ENCODE results near the gene DKK1.
A peak's percentile ranks its signal among the peaks of the same experiment; 100 is the strongest.
"Not testable (repeated sequence)": the region's sequence is repeated elsewhere in the genome, so short reads cannot be mapped to it uniquely, and the experiment has no call there.

DKK1 gene

DNA sequence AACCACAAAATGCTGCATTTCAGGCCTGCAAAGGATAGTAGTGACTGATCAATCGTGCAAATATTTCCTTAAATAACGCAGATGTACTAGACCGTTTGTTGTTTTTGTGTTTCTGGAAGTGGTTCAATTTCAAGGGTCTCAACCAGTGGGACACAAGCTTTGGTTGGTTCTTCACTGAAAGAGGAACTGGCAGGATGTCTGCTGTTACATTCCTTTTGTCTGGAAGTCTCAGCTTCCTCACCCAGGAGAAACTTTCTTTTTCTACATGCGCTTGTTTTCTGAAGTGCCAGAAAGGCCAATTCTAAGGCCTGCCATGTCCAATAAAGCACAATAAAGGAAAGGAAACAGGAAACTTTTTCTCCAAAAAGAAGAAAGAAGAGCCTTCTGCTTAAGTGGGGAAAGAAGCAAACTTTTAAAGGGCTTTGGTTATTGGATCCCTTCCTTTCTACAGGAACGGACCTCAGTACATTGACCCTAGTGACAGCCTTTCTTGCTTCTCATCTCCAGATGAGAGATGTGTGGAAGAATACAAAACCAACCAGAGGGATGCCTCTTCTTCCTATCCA lies 4.1 kb downstream of the DKK1 start:
- DNase-seq = peak; percentile 25

DNA sequence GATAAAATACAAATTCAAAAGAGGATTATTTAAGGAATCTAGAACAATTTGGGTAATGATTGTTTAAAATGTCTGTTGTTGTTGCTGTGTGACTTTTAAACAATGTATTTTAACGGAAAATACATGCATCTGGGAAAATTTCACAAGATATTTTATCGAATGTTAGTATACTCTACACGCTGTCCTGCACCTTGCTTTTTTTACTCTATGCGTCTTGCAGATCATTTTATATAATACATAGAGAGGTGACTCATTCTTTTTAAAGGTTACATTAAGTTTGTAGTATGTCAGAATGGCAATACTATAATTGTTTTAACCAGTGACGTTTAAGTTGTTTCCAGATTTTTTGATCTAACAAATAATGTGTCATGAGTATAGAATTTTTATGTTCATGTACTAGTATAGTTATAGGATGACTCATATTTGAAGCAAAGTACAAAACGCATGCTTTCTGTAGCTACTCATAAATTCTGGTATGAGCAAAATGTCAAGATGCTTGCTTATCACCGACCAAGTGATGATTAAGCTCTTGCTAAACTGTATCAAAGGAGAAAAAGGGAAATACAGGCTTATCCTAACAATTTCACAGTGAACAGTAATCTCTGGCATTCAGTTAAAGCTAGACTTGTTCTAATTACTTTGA lies 4.9 kb downstream of the DKK1 start:
- peak; percentile 99 for DNase-seq

DNA sequence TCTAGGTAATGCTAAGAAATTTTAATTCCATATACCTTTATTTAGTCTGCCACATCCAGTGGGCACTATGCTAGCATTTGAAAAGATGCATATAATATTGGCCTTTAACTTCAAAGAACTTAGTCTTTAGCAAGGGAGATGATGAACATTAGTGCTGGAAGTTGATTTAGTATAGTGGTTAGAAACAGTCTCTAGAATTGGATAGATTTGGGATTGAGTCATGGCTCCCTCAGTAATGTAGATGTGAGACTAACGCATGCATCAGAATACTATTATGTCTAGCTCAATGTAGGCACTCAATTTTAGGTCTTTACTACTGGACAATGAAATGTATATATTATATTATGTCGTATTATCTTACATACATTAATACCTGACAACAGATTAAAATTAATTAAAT lies 5.8 kb downstream of the DKK1 start:
- DNase-seq = peak; percentile 48

DNA sequence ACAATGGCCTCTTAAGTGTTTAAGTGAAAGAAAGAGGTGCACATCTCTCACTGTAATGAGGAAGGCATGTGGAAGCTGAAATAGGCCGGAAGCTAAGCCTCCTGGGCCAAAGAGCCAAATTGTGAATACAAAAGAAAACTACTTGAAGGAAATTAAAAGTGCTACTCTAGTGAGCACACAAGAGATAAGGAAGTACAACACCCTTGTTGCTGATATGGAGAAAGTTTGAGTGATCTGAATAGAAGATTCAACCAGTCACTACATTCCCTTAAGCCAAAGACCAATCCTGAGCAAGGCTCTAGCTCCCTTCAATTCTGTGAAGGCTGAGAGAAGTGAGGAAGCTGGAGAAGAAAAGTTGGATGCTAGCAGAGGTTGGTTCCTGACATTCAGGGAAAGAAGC lies 8.2 kb downstream of the DKK1 start:
- no peak for DNase-seq

DNA sequence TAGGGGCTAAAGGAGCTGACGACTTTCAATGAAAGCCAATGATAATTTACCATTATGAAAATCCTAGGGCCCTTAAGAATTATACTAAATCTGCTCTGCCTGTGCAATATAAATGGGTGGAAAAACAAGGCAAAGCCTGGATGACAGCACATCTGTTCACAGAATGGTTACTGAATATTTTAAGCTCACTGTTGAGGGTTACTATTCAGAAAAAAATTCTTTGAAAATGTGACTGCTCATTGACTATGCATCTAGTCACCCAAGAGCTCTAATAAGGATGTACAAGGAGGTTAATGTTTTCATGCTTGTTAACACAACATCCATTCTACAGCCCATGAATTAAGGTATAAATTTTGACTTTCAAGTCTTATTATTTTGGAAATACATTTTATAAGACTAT lies 8.9 kb downstream of the DKK1 start:
- DNase-seq = peak; percentile 49

DNA sequence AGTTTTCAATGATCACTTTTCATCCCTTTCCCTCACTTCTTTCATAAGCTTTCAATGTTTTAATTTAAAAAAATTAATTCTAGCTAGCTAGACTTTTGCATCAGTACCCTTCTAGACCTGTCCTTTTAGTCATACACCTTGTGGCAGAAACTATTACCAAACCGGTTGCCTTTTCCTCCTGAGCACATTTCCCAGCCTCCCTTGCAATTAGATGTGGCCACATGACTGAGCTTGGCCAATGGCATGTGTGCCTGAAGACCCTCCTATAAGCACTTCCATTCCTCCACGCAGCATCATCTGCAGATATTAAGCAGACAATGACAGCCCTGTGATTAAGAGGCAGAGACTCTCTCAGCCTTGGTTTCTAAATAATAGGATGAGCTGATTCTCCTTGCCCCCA lies 12.3 kb downstream of the DKK1 start:
- DNase-seq = no peak

DNA sequence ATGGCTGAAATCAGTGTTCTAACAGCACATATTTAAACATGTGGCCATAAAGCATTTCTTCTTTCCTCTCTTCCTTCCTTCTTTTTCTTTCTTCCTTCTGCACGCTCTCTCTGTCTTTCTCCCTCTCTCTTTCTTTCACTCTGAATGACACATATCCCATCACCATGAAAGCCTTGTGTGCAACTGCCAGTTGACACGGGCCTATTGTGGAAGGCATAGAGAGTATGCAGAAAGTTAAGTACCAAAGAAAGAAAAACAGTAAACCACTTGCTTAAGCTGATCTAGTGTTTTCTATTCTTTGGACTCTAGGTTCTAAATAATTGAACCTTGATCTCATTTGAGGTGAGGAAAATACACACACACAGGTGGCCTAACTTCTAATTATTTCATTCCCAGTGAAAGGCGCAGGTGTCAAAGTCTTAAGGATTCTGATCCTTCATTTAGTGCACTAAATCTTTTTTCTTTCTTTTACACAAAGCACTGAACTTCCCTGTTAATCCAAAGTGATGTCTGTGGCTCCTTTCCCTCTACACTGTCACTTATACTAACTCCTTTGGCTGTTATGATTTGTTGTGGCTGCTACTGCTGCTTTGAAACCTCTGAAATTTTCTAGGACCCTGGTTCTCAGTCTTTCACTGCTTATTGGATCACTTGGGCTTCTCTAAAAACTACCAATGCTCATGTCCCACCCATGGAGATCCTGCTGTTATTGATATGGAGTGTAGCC lies 17.7 kb downstream of the DKK1 start:
- DNase-seq = no peak

DNA sequence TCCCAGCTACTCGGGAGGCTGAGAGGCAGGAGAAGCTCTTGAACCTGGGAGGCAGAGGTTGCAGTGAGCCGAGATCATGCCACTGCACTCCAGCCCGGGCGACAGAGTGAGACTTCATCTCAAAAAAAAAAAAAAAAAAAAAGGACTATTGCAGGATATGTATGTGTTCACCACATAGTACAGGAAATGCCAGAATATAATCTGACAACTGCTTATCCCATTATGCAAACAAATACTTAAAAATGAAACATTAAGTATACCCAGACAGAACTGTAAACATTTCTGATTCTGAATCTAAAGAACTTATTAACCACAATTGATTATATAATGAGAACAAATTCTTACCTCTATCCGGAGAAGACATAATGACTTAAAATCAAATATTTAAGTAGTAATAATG lies 18.7 kb downstream of the DKK1 start:
- peak; percentile 25 for DNase-seq

DNA sequence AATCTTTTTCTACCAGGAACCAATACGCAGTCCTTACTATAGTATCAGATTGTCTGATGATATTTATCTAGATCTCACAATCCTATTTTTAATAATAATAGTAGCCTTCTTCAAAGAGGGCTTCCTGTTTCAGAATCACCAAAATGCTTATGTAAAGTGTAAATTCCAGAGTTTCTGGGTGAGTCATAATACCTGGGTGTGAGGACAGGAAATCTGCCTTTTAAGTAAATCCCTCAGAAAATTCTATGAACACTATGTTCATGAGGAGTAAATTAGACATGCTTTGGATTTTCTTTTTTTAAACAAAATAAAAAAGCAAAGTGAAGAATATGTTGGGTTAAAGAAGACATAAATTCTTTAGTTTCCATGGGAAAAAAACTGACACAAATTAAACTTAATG lies 20.5 kb downstream of the DKK1 start:
- DNase-seq = peak; percentile 29

DNA sequence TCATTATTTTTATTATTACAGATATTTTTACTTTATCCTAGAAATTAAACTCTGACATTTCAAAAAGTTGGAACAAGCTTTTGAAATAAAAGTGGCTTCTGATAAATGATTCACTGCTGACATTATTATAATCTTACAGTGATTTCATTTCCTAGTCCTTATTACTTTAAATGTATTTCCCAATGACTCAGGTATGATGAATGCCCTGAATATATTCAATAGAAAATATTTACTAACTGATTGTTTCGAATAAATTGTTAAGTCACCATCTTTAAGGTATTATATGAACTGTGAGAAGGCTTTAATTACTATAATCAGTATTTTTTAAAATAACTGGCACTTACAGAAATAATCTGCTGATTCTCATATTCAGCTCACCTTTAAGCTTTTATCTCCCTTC lies 21.6 kb downstream of the DKK1 start:
- peak; percentile 51 for DNase-seq

DNA sequence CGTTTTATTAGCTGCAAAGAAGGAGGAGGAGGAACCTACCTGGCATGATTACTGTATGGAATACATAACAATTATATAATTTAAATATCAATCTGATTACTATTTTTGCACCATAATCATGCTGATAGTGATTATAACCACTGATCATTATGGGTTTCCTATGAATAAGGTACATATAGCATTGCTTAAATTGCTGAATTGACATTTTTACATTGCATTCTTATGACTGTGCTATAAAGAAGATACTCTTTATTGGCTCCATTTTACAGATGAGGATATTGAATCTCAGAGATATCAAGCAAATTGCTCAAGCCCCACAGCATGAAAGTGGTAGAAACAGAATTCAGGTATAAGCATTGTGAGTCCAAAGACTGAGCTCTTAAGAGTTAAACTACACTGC lies 23.1 kb downstream of the DKK1 start:
- DNase-seq = no peak

DNA sequence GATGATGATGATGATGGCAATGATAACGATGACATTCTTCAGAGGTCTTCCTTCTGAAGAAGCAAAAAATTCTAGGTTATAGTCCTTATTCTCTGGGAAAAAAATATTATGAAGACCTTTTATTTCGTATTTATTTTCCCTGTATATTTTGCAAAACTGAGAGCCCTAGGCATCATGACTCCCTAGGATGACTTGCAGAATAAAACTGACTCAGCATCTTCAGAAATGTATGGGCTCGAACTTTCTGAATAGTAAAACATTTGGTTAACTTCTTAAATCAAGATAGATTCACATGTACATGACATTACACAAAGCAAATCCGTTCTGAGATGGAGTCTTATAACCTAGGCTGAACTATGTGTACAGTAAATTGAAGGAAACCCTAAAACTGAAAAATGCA lies 29.4 kb downstream of the DKK1 start:
- DNase-seq = no peak

DNA sequence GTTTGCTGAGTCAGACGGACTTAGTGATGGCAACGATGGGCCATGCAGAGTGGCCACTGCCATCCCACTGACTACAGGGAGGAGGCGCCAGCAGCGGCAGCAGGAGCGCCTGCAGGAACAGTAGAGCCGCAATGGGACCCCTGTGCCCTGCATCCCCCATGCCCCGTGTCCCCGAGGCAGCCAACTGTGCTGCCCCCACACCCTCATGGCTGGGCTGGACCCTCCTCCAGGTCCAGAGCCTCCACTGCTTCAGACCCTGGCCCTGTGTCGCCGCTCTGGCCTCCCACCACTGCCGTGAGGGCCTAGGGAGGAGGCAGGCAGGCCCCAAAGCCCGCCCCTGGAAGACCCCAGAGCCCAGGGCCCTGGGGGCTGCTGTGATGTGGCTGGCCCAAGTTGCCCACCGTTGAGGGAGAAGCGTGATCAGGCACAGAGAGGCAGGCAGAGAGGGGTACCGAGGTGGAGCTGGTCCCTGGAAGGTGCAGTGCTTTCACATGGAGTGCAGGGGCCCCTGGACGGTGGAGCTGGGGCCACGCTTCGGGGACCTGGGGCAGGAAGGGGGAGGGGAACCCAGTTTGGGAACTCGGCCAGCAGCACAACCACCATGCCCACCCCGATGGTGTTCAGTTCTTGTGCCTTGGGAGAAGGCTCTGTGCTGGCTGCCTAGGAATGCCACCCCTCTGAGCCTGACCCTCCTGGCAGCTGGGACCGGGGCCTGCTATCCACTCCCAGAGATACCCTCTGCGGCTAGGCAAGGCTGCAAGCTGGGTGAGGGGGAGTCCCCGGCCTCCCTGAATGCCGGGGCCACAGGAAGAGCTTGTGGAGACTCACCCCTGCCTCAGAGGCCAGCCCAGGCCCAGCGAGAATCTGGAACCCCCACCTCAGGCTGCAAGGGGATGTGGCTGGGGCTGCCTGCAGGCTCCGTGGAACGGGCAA lies 32.6 kb downstream of the DKK1 start:
- no peak for DNase-seq

DNA sequence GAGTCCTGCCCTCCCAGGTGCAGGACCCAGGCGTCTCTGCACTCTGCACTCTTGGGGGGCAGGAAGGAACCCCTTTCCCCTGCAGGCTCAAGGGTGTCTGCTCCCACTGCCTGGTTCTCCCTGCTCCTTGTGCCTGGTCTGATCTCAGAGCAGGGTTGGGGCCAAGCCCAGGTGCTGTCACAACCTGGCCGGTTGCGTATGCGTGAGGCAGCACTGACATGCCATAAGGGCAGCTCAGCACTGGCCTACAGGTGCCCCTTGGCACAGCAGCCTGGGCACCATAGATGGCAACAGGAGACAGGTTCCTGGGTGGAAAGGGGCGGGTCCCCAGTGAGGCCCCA lies 33.2 kb downstream of the DKK1 start:
- no peak for DNase-seq

DNA sequence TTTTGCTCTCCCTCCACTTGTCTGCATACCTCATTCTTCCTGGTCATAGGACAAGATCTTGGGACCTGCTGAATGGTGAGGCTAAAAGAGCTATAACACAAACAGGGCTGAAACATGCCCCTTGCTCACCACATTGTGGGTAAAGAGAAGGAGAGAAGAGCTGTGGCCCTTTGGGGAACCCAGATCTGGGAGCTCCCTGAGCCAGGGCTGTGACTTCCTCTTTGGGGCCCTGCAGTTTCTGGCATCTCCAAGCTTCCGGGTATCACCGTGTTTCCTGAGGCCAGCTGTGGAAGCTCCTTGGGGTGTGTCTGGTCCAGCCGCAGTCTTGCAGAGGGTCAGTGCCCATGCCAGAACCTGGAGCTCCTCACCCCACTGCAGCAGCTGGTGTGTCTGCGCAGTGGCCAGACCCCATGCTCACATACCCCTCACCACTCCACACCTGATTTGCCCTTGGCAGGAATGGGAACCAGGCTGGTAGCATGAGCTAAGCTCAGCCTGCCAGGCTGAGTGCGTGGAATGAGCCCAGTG lies 34.0 kb downstream of the DKK1 start:
- DNase-seq = no peak

DNA sequence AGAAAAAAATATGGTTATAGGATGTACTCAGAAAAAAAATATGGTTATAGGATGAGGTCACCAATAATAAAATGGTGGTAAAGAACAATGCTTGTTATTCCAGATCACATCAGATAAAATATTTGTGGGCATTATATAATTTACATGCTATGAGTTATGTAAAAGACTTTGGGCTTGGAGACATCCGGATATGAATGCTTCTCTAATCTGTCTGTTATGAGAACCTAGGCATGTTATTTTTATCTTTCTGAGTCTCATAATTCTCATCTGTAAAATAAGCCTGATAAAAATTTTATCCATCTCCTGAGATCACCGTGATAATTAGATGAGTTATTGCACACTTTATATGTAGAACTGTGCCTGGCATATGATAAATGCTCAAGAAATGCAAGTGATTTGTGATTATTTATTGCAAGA lies 37.8 kb downstream of the DKK1 start:
- peak; percentile 45 for DNase-seq

DNA sequence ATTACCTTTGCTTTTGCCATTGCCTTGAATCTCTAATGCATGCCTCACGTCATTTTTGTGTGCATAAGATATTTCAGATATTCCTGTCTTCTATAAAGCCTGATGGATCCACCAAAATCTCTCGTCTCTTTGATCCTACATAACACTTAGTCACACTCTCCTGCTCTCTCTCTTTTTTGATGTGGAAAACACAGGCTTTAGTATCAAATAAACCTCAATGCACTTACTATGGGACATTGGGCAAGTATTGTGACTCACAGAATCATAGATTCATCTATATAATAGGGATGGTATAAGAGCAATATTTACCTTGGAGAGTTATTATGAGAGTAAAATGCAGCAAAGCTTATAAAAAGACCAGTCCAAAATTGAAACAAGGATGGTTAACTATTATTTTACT lies 39.1 kb downstream of the DKK1 start:
- no peak for DNase-seq

DNA sequence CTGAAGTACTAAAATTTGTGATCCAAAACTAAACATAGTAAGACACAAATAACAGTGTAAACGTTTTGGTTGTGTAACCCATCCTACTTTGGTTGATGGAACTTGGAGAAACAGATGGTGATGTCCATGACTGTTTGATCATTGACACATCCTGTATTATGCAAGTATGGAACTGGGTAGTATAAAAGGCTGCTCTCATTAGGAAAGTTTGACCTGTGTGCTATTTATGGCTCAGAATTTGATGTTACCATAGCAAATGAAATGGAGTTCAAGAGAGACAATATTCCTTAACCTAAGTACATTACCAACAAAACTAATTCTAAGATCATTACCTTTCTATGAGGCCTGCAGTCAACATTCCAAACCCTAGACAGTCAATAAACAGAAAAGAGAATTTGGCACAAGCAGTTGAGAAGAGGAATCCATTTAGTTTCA lies 39.9 kb downstream of the DKK1 start:
- peak; percentile 83 for DNase-seq

DNA sequence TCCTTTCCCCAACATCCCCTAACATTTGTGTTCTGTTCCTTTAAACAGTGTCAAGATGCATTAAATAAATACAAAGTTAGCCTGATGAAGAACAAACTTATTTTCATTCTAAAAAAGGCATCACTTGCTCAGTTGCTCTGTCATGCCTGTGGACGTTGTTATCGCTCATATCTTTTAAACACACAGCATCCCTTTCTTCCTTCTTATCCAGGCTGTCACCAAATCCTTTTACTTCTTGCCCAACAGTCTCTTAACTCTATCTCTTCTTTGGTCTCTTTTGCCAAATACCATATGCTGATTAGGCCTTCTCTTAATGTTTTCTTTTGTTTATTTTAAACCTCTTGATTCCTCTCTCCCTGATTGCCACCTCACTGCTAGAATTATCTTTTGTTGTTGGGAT lies 43.9 kb downstream of the DKK1 start:
- no peak for DNase-seq

DNA sequence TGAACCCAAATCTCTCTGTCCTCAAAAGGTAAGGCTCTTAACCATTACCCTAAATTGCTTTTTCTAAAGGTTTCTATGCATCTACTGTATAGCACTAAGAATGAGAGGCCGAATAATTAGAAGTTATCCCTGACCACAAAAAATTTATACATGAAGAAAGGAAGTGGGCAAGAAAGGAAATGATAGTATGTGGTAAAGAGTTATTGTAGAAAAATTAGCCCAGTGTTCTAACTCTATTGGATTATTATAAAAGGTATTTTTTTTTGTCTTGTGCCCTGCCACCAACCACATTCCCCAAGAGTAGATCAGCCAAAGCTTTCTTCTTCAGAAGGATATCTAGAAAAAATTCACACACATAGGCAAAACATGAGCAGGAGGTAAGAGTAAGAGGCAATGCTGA lies 45.4 kb downstream of the DKK1 start:
- no peak for DNase-seq

DNA sequence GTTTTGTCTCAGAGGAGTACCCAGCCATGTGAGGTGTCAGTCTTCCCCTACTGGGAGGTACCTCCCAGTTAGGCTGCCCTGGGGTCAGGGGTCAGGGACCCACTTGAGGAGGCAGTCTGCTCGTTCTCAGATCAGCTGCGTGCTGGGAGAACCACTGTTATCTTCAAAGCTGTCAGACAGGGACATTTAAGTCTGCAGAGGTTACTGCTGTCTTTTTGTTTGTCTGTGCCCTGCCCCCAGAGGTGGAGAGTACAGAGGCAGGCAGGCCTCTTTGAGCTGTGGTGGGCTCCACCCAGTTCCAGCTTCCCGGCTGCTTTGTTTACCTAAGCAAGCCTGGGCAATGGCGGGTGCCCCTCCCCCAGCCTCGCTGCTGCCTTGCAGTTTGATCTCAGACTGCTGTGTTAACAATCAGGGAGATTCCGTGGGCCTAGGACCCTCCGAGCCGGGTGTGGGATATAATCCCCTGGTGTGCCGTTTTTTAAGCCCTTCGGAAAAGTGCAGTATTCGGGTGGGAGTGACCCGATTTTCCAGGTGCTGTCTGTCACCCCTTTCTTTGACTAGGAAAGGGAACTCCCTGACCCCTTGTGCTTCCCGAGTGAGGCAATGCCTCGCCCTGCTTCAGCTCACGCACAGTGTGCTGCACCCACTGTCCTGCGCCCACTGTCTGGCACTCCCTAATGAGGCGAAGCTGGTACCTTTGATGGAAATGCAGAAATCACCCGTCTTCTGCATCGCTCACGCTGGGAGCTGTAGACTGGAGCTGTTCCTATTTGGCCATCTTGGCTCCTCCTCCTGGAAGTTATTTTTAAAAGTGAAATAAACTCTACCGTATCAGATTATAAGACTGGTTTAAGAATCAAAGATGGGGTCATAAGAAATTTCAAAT lies 51.7 kb downstream of the DKK1 start:
- not testable (repeated sequence) for DNase-seq

Measured in HCEC 1CT (cell line).